Gastroesophageal sphincter (tissue), 4 donors: ENCODE measurements around the gene ZNF782. TPM values are rescaled to one million over a fixed set of nuclear protein-coding genes. Genes with fewer than 3 reads are reported as not detected.

Experiments used
- ATAC-seq: fragments of 150-250 bp; one replicate; pipeline ENCODE4 v1.9.1; 2016; ENCODE audit warnings: mild to moderate bottlenecking, moderate library complexity
- H3K27ac ChIP-seq, 4 donors: fragments of 200-600 bp; sonication (generic) in 3 of 4; 1 replicate in 3 of 4; 2 replicates in 1 of 4; pipeline ENCODE4 v1.5.1; 2016 to 2019
- H3K27me3 ChIP-seq: fragments of 200-600 bp; sonication (generic); one replicate; pipeline ENCODE4 v1.5.1; 2019
- H3K36me3 ChIP-seq, 2 donors: fragments of 200-600 bp; sonication (generic); one replicate each; pipeline ENCODE4 v1.5.1; 2019; ENCODE audit warnings: control low read depth in 1 of 2
- H3K4me1 ChIP-seq, 3 donors: fragments of 200-600 bp; sonication (generic); 1 replicate in 2 of 3; 2 replicates in 1 of 3; pipeline ENCODE4 v1.5.1; 2016 to 2019; ENCODE audit warnings: control low read depth in 2 of 3
- H3K4me3 ChIP-seq, 2 donors: fragments of 200-600 bp; sonication (generic); one replicate each; pipeline ENCODE4 v1.5.1; 2019; ENCODE audit warnings: mild to moderate bottlenecking in 1 of 2, moderate library complexity in 1 of 2
- H3K9me3 ChIP-seq, 3 donors: fragments of 200-600 bp; sonication (generic); one replicate each; pipeline ENCODE4 v1.5.1; 2017 to 2019; ENCODE audit warnings: control low read depth in 2 of 3
- CTCF ChIP-seq, 4 experiments: fragments of 200-600 bp in 2 of 4; fragments of 450-650 bp in 2 of 4; sonication (generic) in 1 of 4; IDR thresholded peaks; one replicate each; pipeline ENCODE4 v1.5.1; 2017 to 2019; ENCODE audit warnings: antibody characterized with exemption in 4 of 4, mild to moderate bottlenecking in 2 of 4, moderate library complexity in 2 of 4
- EP300 ChIP-seq: sonication (generic); formaldehyde crosslinking; IDR thresholded peaks from one replicate; pipeline ENCODE4 v1.6.1; 2017; ENCODE audit warnings: antibody characterized with exemption, mild to moderate bottlenecking
- POLR2A ChIP-seq, 2 donors: fragments of 450-650 bp; IDR thresholded peaks; one replicate each; pipeline ENCODE4 v1.6.1; 2017; ENCODE audit warnings: antibody characterized with exemption in 2 of 2, mild to moderate bottlenecking in 2 of 2, moderate library complexity in 1 of 2
- POLR2AphosphoS5 ChIP-seq: sonication (generic); formaldehyde crosslinking; IDR thresholded peaks from one replicate; pipeline ENCODE4 v1.6.1; 2017; ENCODE audit warnings: antibody characterized with exemption
- WGBS, 2 donors: methylation state at CpG; one replicate each; pipeline ENCODE4 v1.1.5; 2018; ENCODE audit warnings: low coverage in 1 of 2; 5-methylcytosine and 5-hydroxymethylcytosine counted together
- total RNA-seq, 4 donors: library from RNA; depleted of rRNA; stranded (reverse); fragments of >200 nt; gene quantifications; one replicate each; pipeline ENCODE4 v1.1.0, GENCODE V29; 2016

Gene ZNF782
- total RNA-seq, 4 donors from 2014 or later: 9.4 to 15.1 (median 13.7) TPM

GRCh38 chr9:96854651-96855273, 448 bp upstream of the ZNF782 start:
- no peak for ATAC-seq
- peak overlapping the region in 3 of 4 donors; percentile 85 to 86 (median 86) for H3K27ac ChIP-seq
- no peak for TF ChIP-seq POLR2AphosphoS5
- no peak for TF ChIP-seq CTCF (IDR thresholded peaks at IDR 0.05)
- no peak for TF ChIP-seq POLR2A (IDR thresholded peaks at IDR 0.05)
- TF ChIP-seq EP300: no peak
- 9 to 20% methylated on average over 14 to 15 of the region's 16 CpGs for WGBS, 2 donors
- no peaks in the 10 kb centered on the region for H3K9me3 ChIP-seq
- peaks cover 4 to 32% (median 9%) of the 10 kb centered on the region in 3 donors for H3K4me1 ChIP-seq
- H3K36me3 ChIP-seq: peaks cover 0 to 5% of the 10 kb centered on the region in 2 donors
- peak overlapping the region; percentile 62 to 83 for H3K4me3 ChIP-seq
- no peaks in the 10 kb centered on the region for H3K27me3 ChIP-seq

GRCh38 chr9:96852676-96853075, 1.6 kb downstream of the ZNF782 start:
- Histone ChIP-seq H3K4me3 (peak overlapping the region in 1 of 2 donors; percentile 83), H3K9me3 (no peaks in the 10 kb centered on the region), H3K27me3 (no peaks in the 10 kb centered on the region), H3K27ac (no peak overlapping the region), H3K4me1 (peaks cover 4 to 32% (median 9%) of the 10 kb centered on the region in 3 donors), H3K36me3 (no peaks in the 10 kb centered on the region)
- no peak for ATAC-seq
- no peak for TF ChIP-seq CTCF (IDR thresholded peaks at IDR 0.05)
- no peak for TF ChIP-seq POLR2AphosphoS5
- TF ChIP-seq EP300: no peak
- no peak for TF ChIP-seq POLR2A (IDR thresholded peaks at IDR 0.05)
- WGBS, 2 donors: 76 to 80% methylated on average over 3 to 4 of the region's 4 CpGs

- TF ChIP-seq POLR2A (IDR thresholded peaks at IDR 0.05): no peak
- no peak for TF ChIP-seq CTCF (IDR thresholded peaks at IDR 0.05)
- no peak for TF ChIP-seq EP300
- TF ChIP-seq POLR2AphosphoS5: no peak
- Histone ChIP-seq H3K27me3 (no peaks in the 10 kb centered on the region), H3K4me1 (no peaks in the 10 kb centered on the region), H3K36me3 (peaks cover 0 to 31% of the 10 kb centered on the region in 2 donors), H3K9me3 (no peaks in the 10 kb centered on the region), H3K27ac (no peak overlapping the region), H3K4me3 (no peak overlapping the region)
- 79 to 81% methylated on average over 2 of the region's 2 CpGs for WGBS, 2 donors
- no peak for ATAC-seq
Observed at GRCh38 chr9:96844040-96844439, 10.3 kb downstream of the ZNF782 start.

- Histone ChIP-seq H3K4me1 (no peaks in the 10 kb centered on the region), H3K36me3 (peaks cover 9 to 71% of the 10 kb centered on the region in 2 donors), H3K9me3 (peaks cover 12 to 100% (median 15%) of the 10 kb centered on the region in 3 donors), H3K4me3 (no peak overlapping the region), H3K27ac (no peak overlapping the region), H3K27me3 (no peaks in the 10 kb centered on the region)
- 94 to 97% methylated on average over 5 to 6 of the region's 6 CpGs for WGBS, 2 donors
- TF ChIP-seq CTCF (IDR thresholded peaks at IDR 0.05) (no peak), EP300 (no peak), POLR2A (IDR thresholded peaks at IDR 0.05) (no peak), POLR2AphosphoS5 (no peak)
- no peak for ATAC-seq
Observed at GRCh38 chr9:96818533-96818932, 35.8 kb downstream of the ZNF782 start.

- Histone ChIP-seq H3K27me3 (no peaks in the 10 kb centered on the region), H3K4me3 (no peak overlapping the region), H3K9me3 (peaks cover 10 to 99% (median 15%) of the 10 kb centered on the region in 3 donors), H3K4me1 (no peaks in the 10 kb centered on the region), H3K27ac (no peak overlapping the region), H3K36me3 (peaks cover 7 to 65% of the 10 kb centered on the region in 2 donors)
- TF ChIP-seq CTCF (IDR thresholded peaks at IDR 0.05): no peak
- 50 to 100% methylated on average over 1 to 2 of the region's 2 CpGs for WGBS, 2 donors
- ATAC-seq: no peak
Observed at GRCh38 chr9:96817973-96818372, 36.3 kb downstream of the ZNF782 start.
